A673 (cell line): ENCODE measurements around the gene TBC1D20.

Source experiments
- CTCF ChIP-seq: fragments of 300-800, 200-600 bp; sonication (generic); conservative IDR thresholded peaks from 2 replicates; pipeline ENCODE4 v1.5.1; 2017; ENCODE audit warnings: low read depth, mild to moderate bottlenecking, antibody characterized with exemption, low read length, moderate library complexity, mixed read lengths
- EZH2 ChIP-seq: fragments of 200-600 bp; sonication (generic); IDR thresholded peaks from 2 replicates; pipeline ENCODE4 v1.6.1; 2017; ENCODE audit warnings: borderline replicate concordance, low read depth, mild to moderate bottlenecking, mixed read lengths, antibody characterized with exemption, low read length; ENCODE audit not compliant: poor library complexity, severe bottlenecking

GRCh38 chr20:420721-421574 is 41.4 kb downstream of the TBC1D20 start:
- TF ChIP-seq CTCF (no peak), EZH2 (no peak)
